ENCODE measurements around the gene ANKS6.

DNA sequence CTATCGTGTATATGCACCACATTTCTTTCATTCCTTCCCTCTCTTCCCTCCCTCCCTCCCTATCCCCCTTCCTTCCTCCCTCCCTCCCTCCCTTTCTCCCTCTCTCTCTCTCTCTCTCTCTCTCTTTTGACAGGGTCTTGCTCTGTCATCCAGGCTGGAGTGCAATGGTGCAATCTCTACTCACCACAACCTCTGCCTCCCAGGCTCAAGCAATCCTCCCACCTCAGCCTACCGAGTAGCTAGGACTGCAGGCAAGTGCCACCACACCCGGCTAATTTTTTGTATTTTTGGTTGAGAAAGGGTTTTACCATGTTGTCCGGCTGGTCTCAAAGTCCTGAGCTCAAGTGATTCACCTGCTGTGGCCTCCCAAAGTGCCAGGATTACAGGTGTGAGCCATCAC, 1.1 kb upstream of the ANKS6 start:
- TF ChIP-seq RAD21 (IDR thresholded peaks at IDR 0.05) (no peak), JUND (IDR thresholded peaks at IDR 0.05) (no peak), YY1 (IDR thresholded peaks at IDR 0.05) (no peak), FOXA1 (IDR thresholded peaks at IDR 0.05) (no peak), TAF1 (conservative IDR thresholded peaks at IDR 0.05) (no peak), HNF4A (conservative IDR thresholded peaks at IDR 0.05) (no peak), SP1 (IDR thresholded peaks at IDR 0.05) (no peak), RXRA (IDR thresholded peaks at IDR 0.05) (no peak)
- TF ChIP-seq, protein P1, sequence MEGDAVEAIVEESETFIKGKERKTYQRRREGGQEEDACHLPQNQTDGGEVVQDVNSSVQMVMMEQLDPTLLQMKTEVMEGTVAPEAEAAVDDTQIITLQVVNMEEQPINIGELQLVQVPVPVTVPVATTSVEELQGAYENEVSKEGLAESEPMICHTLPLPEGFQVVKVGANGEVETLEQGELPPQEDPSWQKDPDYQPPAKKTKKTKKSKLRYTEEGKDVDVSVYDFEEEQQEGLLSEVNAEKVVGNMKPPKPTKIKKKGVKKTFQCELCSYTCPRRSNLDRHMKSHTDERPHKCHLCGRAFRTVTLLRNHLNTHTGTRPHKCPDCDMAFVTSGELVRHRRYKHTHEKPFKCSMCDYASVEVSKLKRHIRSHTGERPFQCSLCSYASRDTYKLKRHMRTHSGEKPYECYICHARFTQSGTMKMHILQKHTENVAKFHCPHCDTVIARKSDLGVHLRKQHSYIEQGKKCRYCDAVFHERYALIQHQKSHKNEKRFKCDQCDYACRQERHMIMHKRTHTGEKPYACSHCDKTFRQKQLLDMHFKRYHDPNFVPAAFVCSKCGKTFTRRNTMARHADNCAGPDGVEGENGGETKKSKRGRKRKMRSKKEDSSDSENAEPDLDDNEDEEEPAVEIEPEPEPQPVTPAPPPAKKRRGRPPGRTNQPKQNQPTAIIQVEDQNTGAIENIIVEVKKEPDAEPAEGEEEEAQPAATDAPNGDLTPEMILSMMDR (IDR thresholded peaks at IDR 0.05; ENCODE audit: low read depth, low read length, missing input control), result no peak
- TF ChIP-seq, protein P2, sequence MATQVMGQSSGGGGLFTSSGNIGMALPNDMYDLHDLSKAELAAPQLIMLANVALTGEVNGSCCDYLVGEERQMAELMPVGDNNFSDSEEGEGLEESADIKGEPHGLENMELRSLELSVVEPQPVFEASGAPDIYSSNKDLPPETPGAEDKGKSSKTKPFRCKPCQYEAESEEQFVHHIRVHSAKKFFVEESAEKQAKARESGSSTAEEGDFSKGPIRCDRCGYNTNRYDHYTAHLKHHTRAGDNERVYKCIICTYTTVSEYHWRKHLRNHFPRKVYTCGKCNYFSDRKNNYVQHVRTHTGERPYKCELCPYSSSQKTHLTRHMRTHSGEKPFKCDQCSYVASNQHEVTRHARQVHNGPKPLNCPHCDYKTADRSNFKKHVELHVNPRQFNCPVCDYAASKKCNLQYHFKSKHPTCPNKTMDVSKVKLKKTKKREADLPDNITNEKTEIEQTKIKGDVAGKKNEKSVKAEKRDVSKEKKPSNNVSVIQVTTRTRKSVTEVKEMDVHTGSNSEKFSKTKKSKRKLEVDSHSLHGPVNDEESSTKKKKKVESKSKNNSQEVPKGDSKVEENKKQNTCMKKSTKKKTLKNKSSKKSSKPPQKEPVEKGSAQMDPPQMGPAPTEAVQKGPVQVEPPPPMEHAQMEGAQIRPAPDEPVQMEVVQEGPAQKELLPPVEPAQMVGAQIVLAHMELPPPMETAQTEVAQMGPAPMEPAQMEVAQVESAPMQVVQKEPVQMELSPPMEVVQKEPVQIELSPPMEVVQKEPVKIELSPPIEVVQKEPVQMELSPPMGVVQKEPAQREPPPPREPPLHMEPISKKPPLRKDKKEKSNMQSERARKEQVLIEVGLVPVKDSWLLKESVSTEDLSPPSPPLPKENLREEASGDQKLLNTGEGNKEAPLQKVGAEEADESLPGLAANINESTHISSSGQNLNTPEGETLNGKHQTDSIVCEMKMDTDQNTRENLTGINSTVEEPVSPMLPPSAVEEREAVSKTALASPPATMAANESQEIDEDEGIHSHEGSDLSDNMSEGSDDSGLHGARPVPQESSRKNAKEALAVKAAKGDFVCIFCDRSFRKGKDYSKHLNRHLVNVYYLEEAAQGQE (IDR thresholded peaks at IDR 0.05), result no peak
